COLO829 (cell line): ENCODE results near the gene SDHB.
A peak's percentile ranks its signal among the peaks of the same experiment; 100 is the strongest.

ENCODE experiments used
- DNase-seq: peaks from one replicate; pipeline ENCODE4 v3.0.0; 2012; ENCODE audit warnings: low spot score

SDHB gene

DNA sequence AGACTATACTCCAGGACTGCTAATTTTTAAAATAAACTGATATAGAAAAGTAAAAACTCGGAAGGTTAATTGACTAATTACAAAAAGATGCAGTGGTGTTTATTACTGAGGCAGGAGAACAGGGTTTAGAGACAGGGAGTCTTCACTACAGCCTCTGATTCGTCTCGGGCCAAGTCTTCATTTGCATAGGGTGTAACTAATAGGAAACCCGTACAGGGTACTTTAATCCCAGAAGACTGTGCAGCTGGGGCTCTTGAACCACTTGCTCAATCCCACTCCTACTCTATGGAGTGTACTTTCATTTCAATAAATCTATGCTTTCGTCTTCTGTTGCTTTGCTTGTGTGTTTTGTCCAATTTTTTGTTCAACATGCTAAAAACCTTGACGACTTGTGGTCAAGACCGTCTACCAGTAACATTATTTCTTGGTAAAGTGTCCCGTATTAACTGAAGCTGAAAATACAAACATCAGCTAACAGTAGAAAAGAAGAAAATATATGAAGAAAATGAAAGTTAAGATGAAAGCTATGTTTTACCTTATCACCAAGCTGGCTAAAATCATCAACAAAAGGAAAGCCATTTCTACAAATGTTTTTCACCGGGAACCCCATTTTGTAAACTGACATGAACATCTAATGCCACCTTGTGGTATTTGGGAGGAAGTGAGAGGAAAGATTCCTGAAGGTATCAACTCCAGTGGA is 8.0 kb downstream of the SDHB start:
- DNase-seq: peak; percentile 52

DNA sequence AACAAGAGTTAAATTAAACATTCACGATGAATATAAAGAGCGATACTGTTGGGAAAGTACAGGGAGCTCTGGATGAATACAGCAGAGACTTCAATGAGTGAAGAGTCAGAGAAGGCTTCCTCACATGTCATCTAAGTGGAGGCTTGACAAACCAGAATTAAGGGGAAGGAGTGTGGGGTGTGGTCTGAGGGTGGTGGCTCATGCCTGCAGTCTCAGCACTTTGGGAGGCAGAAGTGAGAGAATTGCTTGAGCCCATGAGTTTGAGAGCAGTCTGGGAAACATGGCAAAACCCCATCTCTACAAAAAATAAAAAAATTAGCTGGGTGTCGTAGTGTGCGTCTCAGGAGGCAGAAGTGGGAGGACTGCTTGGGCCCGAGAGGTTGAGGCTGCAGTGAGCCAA is 8.7 kb downstream of the SDHB start:
- peak; percentile 46 for DNase-seq

DNA sequence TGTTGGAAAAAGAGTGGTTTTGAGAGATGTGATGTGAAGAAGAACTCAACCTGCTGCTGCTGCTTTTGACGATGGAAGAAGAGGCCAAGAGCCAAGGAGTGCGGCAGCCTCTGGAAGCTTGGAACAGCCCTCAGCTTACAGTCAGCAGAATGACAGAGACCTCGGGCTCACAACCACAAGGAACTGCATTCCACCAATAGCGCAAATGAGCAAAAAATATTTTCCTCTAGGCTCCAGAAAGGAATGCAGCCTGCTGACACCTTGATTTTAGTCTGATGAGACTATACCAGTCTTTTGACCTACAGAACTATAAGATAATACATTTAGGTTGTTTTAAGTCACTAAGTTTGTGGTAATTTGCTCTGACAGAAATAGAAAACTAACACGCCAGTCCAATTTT is 10.2 kb downstream of the SDHB start:
- no peak for DNase-seq

DNA sequence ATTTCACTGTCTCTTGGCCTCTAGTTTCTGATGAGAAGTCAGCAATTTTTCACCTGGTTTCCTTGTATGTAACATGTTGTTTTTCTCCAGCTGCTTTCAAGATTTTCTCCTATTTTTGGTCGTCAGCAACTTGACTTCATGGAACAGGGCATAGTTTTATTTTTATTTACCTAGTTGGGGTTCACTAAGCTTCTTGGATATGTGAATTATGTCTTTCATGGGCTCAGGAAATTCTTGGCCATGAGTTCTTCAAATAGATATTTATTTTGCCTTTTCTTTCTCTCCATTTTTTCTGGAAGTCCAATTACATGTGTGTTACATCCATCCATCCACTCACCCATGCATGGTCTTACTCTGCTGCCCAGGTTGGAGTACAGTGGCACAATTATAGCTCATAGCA is 13.7 kb downstream of the SDHB start:
- DNase-seq: no peak

DNA sequence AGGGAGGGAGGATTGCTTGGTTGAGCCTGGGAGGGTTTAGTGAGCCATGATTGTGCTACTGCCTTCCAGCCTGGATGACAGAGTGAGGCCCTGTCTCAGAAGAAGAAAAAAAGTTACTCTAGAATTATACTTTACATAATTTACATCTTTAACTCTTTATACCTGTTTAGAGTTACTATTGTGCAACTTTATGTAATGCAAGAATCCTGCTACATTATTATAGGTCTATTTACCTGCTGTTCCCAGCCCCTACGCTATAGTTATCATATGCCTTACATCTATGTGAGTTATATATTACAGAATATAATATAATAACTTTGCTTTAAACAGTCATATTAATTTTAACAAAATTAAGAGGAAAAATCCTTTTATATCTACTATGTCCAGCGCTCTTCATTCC is 14.3 kb downstream of the SDHB start:
- no peak for DNase-seq

DNA sequence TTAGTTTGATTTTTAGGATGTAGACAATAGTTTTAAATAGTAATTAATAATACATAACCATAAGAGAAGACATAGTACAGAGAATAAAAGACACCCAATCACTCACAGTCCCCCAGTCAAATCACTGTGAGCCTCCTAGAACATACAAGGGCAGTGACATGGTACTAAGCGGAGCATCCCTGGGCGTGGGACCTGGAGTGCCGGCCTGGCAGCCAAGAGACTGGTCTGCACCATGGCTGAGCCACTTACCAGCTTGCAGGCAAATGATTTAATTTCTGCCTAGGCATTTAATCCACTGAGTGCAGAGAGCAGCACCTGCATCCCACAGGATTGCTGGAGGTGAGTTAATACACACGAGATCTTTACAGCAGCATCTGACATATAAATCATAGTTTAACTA is 20.4 kb downstream of the SDHB start:
- DNase-seq: no peak

DNA sequence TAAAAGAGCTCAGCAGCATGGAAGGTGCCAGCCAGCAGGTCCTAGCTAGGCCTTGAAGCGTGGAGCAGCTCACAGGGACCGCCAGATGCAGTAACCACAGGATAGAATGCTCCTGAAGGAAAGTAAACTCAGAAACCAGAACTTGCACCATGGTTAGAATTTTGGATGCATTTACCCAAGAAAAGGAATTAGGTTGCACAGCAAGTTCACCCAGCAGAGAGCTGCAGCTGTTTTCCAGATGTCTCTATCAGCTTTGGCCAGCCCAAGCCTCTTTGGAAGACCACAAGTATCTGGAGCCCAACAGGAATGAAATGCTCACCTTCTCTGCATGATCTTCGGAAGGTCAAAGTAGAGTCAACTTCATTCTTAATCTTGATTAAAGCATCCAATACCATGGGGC is 21.1 kb downstream of the SDHB start:
- no peak for DNase-seq

DNA sequence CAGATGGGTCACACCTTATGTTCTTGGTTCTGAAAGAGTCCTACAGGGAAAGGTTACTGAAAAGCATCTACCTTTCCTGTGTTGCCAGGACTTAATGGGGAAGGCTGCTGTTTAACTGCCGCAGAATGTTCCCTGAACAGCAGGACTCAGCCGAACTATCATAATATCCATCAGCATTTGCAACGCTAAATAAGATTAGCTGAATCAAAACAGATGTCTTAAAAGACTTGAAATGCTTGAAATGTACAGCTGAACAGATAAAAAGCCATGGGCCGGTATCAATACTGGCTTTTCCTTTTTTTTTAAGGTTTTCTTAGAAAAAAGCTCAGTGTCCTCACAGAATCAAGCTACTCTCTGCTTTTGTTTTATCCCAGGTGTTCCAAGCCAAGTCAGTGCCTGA is 22.4 kb downstream of the SDHB start:
- DNase-seq: no peak

DNA sequence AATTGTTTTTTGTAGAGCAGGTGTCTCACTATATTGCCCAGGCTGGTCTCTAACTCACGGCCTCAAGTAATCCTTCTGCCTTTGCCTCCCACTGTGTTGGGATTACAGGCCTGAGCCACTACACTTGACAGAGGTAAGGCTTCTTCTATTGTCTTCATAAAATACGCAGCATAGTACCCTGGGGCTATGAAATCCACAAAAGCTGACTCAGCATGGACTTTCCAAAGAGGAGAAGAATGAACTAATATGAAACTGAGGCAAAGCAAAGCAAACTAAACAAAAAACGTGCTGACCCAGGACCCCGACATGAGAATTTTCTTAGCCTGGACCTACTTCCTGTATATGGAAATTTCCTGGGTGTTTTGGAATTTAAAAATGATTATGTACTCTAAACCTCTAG is 23.6 kb downstream of the SDHB start:
- DNase-seq: no peak

DNA sequence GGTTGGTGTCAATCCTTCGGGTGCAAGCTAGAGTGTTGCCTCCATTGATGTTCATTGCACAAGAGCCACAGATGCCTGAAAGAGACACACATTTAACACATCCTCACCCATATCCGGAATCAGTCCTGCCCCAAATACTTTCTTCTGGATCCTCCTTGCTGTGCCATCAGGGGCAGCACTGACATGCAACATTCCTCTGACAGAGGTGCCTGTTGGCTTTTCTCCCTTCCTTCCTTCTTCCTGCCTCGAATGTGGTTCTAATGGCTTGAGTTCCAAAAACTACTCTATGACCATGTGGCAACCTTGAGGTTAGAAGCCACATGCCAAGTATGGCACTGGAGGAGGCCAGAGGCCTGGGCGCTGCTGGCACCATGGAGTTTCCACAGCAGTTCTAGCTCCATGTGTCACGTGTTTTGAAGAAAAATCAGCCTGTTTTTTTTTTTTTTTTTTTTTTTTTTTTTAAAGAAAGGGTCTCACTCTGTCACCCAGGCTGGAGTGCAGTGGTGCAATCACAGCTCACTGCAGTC is 25.1 kb downstream of the SDHB start:
- DNase-seq: no peak

DNA sequence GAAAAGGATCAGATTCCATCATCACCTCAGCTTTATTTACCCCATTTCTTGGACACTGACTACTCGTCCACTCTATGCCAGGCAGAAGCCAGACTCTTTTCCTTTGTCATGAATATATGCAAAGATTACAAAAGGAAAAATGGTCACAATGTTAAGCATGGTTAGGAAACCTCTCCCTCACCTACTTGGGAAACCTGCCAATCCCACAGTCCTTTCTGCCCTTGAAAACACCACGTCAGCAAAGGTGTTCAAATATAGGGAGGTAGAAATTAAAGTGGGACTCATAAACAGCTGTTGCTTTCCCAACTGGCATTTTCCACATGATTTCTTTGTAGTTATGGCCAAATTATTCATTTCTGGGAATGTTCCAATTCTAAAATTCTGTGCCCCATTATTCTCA is 25.9 kb downstream of the SDHB start:
- no peak for DNase-seq

DNA sequence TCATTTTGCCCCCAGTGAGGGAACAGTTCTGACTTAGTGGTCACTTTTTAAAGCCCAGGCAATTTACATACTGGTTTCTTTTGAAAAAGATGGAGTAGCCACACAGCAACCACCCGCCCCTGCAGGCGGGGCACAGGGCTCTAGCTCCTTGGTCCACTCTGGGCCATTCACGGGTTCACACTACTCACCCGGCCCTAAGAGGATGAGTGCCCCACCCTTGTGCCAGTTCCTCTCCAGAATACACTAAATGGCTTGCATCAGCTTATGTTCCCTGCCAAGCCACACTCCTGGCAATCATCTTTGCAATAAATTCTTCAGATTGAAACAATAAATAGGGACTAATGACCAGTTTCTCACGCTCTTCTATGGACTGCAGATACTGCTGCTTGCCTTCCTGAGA is 26.4 kb downstream of the SDHB start:
- no peak for DNase-seq

DNA sequence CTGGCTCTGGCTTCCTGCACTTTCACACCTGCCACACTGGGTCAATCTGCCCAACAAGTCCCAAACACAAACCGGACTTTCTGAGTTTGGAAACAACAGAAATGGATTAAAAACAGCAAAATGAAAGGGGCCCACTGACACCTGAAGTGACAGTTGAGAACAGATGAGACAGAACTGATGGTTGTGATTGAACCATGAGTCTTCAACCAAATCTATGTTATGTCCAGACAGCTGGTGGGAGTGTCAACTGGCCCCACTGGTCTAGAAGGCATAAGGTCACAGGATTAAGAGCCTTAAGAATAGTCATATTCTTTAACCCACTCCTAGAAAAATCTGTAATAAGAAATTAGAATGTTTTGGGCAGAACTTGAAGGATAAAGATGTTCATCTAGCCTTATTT is 29.1 kb downstream of the SDHB start:
- DNase-seq: no peak

DNA sequence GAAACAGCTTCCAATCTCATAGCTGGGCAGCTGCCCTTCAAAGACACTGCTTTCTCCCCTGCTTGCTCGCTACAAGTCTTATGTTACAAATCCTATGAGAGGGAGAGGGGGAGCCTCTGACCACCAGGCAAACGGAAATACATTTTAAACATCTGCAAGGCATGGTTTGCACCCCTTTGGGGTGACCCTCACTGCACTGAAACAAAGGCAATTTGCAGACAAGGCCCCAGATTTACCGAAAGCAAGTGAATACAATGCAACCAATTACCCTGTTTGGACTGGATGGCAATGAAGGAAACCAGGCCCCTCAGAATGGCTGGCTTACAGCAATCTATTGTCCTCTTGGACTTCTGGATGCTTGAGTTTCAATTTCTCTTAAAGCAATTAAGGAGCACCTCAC is 30.3 kb downstream of the SDHB start:
- no peak for DNase-seq

DNA sequence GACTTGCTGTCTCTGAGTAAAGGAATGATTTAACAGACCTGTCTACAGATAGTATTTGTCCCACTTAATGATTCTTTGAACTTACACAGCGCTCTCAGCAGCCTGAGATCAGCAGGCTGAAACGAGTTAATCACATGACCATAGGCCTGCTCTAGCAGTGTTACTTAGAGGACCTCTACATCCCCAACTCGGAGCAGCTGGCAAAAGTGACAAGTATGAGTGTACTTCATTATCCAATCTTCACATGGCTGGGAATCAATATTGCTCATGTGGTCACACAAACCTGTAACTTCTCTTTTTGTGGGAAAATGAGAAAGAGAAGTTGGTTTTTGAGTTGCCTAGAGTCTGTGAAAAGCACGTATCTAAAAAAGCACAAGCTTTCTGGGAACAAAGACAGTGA is 30.7 kb downstream of the SDHB start:
- DNase-seq: no peak

DNA sequence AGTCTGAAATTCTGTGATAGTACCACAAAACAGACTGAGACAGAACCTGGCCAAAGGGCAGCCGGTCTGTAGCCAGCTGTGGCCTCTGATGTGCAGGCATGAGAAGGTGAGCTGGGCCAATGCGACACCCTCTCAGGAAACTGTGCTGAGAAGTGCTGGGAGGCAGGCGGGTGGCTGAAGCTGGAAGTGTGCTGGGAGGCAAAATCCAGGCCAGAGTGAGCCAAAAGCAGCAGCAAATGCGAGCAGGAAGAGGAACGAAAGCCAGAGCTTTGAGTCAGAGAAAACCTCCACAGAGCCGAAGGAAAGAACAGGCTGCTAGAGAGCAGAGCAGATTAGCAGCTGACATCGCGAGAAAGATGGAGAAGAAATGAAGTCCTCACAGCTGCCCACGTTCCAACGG is 31.9 kb downstream of the SDHB start:
- DNase-seq: no peak

DNA sequence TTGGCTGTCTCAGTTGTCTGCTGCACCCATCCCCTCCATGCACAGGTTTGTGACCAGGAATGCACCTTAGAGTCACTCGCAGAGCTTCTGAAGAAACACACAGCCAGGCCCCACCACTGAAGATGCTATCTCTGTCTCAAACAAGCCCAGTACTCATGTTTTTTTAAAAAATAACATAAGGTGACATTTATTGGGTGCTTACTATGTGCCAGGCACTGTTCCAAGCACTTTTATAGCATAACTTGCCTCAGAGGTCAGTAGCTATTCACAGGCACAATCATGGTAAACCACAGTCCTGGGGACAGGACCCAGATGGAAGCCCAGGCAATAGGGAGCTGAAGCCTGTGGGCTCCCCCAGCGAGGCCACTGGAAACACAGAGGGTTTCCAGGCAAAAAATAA is 33.3 kb downstream of the SDHB start:
- DNase-seq: no peak

DNA sequence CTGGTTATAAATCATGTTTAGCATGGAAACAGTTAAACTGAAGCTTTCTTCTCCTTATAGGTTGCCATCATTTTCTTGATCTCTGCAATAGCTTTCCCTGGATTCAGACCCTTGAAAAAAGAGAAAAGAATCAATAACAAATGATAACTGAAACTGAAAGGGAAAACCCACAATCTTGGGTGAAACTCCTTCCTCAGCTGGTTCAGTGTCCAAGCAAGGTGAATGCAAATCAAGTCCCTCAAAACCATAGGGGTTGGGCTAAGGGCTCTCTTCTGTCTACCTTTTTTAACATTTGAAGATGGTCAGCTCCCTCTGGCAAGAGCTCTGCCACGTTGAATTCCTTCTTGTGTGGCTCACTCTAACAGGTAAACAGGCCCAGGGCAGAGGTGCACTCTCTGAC is 35.0 kb downstream of the SDHB start:
- no peak for DNase-seq

DNA sequence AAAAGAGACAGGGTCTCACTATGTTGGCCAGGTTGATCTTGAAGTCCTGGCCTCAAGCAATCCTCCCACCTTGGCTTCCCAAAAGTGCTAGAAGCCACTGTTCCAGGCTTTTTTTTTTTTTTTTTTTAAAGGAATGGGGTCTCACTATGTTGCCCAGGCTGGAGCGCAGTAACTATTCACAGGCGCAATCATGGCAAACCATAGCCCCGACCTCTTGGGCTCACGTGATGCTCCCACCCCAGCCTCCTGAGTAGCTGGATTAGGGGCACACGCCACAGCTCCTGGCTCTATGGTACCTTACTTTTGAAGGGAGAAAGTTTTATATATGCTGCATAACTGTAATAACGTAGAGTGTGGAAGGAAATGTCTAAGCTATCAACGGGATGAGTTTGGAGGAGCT is 36.4 kb downstream of the SDHB start:
- no peak for DNase-seq

DNA sequence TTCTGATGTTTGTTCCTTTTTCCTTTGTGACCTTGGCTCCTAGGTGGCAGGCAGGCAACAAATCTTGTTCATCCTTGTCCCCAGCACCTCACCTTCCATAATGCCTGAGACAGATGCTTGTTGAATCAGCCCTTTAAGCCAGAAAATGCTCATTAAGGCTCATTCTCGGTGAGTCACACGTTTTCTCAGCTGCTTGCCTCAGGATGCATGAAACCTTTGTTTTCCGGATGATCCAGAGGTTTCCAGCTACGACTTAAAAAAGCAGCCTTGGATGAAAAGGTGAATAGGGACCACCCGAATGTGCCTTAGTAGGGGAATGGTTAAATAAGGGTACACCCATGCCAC is 37.5 kb downstream of the SDHB start:
- peak; percentile 68 for DNase-seq

DNA sequence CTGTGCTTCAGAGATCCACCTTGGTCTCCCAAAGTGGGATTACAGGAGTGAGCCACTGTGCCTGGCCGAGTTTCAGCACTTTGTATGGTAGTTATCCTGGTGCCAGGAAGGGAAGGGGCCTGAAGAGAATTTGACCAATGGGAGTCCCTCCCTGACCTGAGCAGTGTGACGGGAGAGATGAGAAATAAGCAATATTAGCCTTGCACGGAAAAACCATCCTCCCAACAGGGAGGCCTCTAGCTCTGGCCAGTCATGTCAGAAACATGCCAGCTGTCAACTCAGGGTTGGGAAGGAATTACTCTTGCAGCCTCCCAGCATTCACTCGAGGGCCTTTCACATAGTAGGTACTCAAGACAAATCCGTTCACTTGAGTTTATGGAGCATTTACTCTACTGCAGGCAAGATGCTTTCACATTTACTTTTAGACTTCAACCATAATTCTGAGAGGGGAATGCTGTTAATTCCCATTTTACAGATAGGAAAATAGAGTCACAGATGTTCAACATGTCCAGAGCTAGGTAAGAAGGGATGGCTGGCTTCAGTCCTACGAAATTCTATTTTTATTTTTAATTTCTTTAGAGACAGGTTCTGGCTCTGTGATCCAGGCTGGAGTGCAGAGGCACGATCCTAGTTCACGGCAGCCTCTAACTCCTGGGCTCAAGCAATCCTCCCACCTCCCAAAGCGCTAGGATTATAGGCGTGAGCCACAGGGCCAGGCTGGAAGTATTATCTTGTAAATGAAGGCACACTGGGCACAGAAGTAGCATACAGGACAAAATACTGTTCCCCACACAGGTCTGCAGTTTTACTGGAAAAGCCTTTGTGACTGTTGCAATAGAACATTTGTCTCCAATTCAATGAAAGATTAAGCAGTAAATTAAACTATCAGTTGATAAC is 38.9 kb downstream of the SDHB start:
- no peak for DNase-seq

DNA sequence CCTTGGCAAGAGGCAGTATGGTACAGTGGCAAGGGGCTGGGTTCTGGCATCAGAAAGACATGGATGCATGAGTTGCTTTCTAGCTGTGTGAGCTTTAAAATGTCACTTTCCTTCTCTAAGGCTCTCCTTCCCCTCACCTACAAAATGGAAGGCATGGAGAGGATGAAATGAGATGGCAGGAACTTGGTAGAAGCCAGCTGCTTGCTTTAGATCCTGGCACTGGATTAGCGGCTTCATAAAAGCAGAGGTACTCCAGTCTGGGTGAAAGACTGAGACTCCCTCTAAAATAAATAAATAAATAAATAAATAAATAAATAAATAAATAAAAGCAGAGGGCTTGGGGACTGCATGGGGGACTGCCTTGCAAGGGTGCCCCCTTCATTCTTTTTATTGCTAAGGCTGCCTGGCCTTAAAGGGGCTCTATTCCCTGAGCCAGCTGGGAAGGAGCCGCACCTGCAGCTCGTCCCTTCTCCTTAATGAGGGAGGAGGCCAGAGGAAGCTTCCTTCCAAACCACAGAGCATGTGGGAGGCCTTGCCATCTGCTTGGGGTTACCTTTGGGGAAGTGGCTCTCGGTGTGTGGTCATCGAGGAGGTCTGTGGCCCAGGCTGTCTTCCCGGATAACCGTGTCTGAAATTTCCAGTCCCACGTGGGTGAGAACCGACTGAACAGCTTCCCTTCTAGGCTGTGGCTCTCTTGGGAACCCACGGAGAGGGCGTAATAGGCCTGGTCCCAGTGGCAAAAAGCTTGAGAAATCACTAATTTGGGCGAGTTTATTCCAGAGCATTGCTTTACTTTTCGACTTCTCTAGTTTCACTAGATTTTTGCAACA is 40.1 kb downstream of the SDHB start:
- DNase-seq: no peak
